ENCODE data around the gene KCNMA1.

DNA sequence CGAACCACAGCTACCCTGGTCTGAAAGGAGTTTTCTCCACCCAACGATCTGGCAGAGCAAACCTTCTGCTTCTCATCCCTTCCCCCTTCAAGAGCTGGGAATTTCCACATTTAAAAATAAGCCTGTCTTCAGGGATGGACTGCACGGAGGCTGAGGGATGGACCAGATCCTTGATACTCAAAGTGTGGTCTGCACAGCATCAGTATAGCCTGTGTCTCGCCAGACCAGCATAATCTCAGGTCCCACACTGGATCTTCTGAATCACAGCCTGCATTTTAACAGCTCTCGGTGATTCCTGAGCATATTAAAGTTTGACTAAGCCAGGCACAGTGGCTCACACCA lies 7.1 kb downstream of the KCNMA1 start:
- TF ChIP-seq, protein P1, sequence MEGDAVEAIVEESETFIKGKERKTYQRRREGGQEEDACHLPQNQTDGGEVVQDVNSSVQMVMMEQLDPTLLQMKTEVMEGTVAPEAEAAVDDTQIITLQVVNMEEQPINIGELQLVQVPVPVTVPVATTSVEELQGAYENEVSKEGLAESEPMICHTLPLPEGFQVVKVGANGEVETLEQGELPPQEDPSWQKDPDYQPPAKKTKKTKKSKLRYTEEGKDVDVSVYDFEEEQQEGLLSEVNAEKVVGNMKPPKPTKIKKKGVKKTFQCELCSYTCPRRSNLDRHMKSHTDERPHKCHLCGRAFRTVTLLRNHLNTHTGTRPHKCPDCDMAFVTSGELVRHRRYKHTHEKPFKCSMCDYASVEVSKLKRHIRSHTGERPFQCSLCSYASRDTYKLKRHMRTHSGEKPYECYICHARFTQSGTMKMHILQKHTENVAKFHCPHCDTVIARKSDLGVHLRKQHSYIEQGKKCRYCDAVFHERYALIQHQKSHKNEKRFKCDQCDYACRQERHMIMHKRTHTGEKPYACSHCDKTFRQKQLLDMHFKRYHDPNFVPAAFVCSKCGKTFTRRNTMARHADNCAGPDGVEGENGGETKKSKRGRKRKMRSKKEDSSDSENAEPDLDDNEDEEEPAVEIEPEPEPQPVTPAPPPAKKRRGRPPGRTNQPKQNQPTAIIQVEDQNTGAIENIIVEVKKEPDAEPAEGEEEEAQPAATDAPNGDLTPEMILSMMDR (IDR thresholded peaks at IDR 0.05): no peak
- no peak for TF ChIP-seq ZFX (IDR thresholded peaks at IDR 0.05; ENCODE audit: borderline replicate concordance)

Data from 22Rv1 (cell line).